GM21515 (cell line): ENCODE data around the gene RANBP17.
"Not testable (repeated sequence)": the region's sequence is repeated elsewhere in the genome, so short reads cannot be mapped to it uniquely, and the experiment has no call there.

Experiments used
- ATAC-seq: cut with Tn5 transposase; IDR thresholded peaks from one replicate; pipeline ENCODE4 v1.9.1; 2021; ENCODE audit not compliant: unreplicated experiment

The RANBP17 gene

DNA sequence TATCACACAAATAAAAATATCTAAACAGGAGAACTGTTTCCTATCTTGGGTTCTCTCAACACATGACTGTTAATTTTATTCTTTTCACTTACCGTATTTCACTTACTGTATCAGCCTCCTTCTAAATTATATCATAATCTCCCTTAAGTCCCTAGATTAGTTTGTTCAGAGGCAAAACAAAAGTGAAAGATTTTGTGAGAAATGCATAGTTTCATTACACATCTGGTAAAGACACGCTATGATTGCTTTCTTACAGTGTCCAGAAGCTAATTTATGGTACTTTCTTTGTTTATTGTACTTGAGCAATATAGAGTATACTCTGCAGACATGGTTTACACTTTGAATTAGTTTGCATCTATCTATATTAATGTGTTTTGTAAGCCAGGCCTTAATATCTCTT, 287.5 kb downstream of the RANBP17 start:
- no peak for ATAC-seq

DNA sequence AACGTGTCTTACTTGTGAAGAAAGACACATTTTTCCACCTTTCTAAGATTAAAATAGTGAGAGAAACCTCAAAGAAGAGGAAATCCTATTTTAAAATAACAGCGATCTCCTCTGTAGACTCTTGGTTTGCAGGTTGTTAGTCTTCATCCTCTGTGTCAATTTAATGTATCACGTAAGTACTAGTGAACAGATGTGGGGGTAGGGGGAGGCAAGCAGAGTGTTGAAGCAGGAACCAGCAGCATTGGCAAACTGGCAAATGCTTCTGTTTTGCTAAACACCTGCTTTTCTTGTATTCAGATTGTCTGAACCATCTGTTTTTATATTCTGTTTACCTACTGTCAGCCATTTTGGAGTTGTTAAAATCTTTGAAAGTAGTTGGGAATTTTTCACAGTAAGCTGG, 288.0 kb downstream of the RANBP17 start:
- no peak for ATAC-seq

DNA sequence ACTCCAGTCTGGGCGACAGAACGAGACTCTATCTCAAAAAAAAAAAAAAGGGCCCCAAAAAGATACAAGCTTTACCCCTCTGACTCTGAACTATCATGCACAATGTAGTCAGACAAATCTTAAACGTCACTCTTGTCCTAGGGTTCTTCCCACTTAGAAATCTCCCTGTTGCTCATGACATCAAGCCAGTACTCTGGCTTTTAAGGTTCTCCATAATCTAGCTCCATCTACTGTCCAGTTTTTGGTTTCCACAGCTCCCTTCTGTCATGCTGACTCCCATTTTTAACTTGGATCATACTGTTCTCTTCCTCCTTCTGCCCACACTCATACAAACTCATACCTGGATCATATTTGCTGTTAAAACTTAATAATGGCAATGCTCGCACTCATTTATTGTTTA, 290.6 kb downstream of the RANBP17 start:
- ATAC-seq = no peak

DNA sequence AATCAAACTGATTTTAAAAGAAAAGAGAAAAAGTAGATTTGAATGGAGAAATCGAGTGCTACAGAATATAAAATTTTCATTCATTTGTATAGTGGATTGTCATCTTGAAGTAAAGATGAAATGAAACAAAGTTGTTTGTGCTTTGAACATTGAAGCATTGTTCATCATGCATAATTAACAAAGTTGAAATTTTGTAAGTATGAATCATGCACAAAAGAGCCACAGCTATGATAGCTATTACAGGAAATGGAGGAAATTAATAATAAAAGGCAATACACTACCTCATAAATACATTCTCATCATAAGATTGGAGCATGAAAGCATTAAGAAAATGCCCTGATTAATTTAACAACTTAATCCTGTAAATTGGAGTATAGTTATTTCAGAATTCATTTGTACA, 293.8 kb downstream of the RANBP17 start:
- no peak for ATAC-seq

DNA sequence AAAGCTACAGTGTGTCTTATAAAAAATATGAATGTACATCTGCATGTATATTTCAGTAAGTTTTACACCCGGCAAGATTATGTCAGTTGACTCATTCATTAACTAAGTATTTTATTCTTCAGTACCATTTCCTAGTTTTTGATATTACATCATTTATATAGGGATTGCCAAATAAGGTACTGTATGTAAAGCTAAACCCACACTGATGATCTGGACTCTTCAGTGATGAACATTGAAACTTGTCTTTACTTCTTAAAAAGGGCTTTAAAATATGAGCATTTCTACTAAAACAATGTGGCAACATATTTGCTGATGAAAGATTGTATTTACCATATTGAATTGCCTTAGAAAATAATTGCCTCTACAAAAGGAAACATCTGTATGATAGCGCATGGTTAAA, 295.5 kb downstream of the RANBP17 start:
- ATAC-seq = no peak

DNA sequence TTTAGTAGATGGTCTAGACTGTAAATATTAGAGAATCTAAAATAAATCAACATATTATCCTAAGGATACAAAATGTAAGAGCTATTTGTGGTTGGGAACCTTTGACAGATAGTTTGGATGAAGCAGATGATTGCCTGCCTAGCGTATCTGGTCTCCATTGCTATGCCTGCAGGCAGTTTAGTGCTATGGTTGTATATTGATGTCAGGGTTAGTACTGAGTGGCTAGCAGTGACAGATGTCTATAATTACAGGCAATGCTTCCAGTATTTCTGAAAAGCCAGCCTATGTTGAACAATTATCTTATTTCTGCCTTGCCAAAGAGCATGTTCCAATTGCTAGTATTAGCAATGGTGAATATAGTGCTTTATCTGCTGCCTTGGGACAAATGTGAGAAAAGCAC, 296.0 kb downstream of the RANBP17 start:
- ATAC-seq = no peak

DNA sequence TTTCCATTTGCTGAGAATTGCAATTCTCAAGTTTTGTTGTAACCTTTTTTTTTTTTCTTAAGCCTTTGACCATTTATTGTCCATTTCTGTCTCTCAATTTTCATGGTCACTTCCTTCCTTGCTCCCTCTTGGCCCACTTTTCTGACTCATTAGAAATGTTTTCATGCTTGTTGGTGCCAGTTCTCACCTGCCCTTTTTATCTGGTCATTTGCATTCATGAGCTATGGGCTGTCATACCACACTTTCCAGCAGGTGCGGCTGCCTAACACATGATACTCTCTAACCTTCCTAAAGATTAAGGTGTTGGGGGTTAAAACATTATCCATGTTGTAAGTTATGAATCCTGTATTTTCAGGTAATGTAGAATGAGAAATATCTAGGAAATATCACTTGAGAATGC, 296.8 kb downstream of the RANBP17 start:
- ATAC-seq = no peak

DNA sequence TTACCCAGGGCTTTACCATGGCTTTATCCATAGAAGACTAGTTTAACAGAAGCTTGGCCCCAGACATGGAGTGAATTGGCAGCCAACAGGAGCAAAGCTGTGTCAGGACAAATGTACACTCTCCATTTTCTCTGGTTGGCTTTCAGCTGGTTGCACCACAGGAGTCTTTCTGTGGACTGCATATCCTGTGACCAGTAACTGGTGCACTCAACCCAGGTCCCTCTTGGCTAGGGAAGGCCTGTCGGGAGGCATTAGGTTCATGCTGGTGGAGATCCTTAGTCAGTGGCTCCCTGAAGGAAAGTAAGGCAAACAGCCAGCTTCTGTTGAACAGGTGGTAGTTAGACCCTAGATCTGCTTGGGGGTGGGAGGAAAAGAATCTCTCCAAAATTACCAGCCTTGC, 300.3 kb downstream of the RANBP17 start:
- no peak for ATAC-seq

DNA sequence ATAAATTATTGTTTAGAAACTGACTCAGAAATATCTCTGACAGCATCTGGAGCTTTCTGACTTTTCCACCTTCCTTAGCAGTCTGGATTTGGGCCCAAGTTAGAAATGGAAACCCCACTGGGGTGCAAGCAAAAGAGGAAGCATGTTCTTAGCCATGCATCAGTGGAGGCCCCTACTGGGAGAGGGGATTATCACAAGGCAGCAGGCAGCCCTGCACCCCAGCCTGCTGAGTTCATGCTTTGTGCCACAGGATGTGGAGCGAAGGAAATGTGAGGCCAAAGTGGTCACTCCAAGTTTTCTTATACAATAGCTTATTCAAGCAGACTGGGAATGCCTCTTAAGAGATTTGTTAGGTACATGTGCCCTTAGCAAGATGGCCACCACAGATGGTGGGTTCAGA, 300.8 kb downstream of the RANBP17 start:
- ATAC-seq = peak; percentile 85

DNA sequence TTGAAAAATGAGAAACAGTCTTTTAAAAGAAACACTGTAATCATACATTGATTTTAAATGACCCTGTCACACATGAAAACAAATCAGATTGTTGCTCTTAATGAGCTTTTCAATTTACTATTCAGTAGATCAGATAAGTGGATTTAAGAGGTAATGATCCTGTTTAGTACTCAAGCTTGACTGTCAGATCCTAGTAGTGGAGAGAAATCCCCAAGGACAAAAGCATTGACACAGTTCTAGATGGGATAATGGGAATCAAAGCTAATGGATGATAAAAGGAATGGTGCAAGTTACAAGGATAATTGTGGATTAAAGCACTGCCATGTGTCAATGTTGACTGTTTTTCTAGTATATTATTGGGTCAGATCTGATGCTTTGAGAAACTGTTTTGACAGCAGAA, 304.9 kb downstream of the RANBP17 start:
- ATAC-seq = no peak

DNA sequence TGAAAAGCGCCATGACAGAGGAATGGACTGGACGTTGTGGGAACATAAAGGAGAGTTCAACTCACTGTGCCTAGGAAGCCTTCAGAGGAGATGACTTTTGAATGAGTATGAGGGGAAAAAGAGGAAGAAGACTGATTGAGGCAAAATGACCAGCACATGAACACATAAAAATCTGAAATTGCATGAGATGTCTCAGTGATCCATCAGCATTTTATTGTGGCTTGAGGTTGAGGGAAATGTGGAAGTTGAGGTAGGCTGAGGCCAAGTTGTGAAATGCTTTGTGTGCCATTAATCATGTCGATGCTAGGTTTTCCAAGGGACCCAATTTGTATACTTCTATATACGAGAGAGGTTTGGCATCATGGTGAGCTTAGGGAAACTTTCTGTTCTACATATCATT, 306.4 kb downstream of the RANBP17 start:
- ATAC-seq = no peak

DNA sequence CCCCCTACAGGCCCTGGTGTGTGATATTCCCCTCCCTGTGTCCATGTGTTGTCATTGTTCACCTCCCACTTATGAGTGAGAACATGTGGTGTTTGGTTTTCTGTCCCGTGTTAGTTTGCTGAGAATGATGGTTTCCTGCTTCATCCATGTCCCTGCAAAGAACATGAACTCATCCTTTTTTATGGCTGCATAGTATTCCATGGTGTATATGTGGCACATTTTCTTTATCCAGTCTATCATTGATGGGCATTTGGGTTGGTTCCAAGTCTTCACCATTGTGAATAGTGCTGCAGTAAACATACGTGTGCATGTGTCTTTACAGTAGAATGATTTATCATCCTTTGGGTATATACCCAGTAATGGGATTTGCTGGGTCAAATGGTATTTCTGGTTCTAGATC, 313.1 kb downstream of the RANBP17 start:
- ATAC-seq = not testable (repeated sequence)

DNA sequence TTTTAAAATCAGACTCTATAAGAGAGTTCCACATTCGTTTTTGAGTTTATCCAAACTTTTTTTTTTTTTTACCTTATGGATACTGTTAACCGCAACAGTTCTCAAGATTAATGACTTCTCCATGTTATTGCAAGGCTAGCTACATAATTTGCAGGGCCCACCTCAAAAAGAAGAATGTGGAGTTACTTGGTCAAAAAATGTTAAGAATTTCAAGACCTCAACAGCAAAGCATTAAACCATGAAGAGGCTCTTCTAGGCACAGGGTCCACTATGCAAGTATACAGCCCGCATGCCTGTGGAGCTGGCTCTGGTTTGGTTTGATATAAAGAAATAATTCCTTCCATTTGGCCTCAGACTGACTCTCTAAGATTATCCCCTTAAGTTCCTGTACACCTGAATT, 313.9 kb downstream of the RANBP17 start:
- ATAC-seq = no peak

DNA sequence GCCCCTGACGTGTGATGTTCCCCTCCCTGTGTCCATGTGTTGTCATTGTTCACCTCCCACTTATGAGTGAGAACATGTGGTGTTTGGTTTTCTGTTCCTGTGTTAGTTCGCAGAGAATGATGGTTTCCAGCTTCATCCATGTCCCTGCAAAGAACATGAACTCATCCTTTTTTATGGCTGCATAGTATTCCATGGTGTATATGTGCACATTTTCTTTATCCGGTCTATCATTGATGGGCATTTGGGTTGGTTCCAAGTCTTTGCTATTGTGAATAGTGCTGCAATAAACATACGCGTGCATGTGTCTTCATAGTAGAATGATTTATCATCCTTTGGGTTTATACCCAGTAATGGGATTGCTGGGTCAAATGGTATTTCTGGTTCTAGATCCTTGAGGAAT, 316.4 kb downstream of the RANBP17 start:
- not testable (repeated sequence) for ATAC-seq

DNA sequence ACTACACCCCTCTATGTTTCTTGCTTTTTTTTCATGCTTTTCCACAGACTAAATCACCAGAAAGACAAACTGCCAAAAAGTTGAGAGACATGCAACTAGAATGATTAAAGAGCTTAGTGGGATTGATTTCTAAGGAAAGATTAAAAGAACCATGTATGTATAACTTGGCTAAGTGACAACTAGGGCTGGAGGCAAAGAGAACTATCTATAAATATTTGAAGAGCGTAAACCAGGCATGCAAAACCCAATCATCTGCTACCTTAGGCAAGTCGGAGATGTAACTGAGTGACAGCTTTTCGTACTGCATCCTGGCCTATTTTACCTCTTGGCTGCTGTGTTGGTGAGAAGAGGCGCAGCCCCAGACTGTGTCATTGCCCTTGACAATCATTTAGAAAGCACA, 326.2 kb downstream of the RANBP17 start:
- ATAC-seq = no peak

DNA sequence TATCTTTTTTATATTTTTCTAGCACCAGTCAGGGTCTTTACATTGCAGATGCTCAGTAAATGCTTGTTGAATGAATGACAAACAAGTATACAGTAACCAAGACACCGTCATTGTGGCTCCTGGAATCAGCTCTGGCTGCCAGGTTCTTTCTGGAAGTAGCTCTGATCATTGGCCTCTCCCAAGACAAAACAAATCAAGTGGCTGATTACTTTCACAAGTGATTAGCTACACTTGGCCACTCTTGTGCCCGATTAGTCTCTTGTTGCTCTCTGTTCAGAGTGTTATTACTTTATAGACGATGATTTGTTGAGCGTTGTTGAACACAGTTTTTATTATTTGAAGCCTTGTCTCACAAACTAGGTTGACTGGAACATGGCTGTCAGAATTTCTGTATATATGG, 327.6 kb downstream of the RANBP17 start:
- ATAC-seq = no peak

DNA sequence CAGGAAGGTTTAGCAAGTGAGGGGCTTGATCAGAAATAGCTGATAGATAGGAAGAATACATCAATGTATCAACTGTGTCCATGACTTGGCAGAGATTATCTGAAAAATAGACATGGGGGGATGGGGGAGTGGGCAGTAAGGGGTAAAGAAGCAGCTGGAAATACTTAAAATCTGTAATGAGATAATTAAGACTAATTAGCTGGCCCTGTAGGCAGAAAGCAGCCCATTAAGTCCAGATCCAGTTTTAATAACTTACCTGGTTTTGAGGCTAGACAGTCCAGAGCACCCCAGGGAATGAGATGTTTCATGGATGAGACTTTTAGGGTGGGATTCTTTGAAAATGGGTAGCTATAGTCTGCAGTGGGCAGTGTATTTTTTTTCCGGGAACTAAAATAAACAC, 330.3 kb downstream of the RANBP17 start:
- no peak for ATAC-seq

DNA sequence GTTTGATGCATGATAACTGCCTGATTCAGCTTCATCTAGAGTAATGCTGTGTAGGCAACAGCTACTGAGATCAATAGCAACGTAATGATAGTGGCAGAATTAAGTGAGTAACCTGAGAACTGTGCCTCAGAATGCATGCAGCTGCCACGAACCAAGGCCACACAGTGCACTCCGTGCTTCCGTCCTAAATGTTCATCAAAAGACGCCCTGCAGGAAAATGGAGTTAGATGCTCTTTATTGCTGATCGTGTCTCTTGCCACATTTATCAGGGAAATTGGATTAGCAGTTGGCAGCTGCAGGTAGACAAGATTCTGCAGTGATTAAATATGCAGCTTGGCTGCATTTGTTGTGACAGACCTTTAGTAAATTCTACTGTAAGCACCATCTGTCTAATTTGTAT, 339.5 kb downstream of the RANBP17 start:
- no peak for ATAC-seq

DNA sequence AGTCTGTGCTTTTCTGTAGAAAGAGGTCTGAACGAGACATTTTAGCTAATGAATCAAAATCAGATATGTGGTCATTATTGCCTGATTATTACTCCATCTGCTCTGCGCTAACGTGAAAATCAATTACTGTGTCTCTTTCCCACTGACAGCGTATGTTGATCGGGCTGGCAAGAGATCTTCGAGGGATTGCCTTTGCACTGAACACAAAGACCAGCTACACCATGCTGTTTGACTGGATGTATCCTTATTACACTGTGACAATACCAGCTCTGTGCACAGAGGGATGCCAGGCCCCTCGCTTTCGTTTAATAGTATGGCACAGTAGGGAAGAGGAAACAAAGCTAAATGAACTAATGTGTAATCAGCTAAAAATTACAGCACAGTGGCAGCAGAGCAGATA, 343.6 kb downstream of the RANBP17 start:
- ATAC-seq = no peak

DNA sequence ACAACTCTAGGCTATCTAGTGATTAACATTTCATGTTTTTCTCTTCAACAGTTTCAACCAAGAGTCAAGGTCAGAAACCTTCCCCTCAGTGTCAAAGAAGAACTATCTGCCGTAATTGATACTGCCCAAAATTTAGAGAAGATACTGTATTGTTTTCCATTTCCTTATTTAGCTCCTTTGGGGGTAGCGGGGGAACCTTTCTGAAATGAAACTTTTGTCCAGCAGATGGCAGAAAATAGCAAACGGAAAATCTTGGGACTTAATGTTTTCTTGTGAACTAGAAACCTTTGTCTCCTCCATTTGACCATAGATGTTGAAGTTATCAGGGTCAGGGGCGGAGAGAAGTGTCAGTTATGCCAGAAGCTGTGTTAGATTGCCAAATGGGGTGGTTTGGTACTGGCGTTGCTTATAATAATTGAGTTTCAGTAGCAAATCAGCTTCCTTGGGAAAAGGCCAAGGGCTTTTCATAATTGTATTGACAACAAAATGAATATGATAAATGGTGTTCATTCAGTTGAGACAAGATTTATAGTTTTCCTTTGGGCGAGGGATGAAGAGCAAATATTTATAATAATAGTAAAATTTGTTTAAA, 345.5 kb downstream of the RANBP17 start:
- ATAC-seq = no peak

DNA sequence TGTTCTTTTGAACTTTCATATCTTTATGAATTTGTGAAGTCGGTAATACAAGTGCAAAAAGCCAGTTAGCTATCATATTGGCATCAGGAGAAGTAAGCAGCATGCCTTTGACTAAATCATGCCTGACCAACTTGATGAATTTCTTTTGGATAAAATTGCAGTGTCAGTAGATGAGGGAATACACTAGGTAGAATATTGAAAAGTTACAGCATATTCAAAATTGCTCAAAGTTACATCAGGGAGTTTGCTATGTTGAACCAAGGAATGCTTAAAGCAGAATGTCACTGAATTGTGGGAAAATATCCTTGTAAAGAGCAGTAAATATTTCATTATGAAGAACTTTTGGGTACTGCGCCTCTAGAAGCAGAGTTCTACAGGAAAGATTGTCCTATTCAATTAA, 360.1 kb downstream of the RANBP17 start:
- no peak for ATAC-seq

DNA sequence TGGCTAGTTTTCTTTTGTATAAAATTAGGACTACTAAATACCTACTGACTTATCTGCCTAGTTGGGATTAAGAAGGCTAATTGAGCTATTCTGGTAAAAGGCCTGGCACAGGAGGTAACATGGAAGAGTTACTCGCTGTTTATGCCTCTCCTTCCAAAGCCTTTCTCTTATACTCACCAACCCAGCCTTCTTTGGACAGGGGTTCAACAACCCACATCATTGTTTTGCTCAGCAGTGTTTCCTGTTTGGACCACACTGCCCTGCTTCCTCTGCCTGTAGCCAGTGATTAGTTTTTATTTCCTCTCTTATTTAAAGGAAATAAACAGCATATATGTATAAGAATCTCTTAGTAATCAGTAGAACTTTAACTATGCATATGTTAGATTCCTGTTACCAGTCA, 362.1 kb downstream of the RANBP17 start:
- no peak for ATAC-seq

DNA sequence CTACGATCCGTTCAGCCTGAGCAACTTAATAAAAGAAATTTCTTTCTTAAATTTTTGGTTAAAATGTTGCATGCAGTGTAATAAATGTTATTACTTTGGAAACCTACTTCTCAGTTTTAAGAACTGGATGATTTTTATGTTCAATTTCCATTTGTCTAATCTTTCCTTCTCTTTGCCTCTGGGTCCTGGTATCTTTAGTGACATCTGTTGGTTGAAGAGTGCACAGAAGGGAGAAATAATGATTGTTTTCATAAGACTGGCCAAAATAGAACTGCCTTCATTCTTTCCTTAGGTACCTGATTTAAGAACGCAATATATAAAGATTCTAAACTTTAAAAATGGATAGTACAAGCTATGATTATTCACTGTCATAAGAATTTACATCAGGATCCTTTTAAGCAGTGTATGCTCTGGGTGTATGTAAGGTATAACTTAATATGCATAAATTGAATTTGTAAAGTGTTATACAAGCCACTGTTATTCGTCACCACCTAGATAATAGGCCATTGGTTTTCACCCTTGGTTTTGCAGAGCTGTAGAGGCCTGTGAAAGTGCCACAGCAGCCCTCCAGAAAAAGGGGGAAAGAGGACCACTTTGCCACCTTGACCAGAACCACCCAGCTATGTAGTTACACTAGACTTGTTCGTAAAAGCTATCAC, 364.4 kb downstream of the RANBP17 start:
- ATAC-seq = no peak
